ENCODE results near the gene KCTD13. TPM values are rescaled to one million over a fixed set of nuclear protein-coding genes. Genes with fewer than 3 reads are reported as not detected.
A peak's percentile ranks its signal among the peaks of the same experiment; 100 is the strongest.

Gene KCTD13
- total and polyA plus RNA-seq, 4 donors = 15.0 to 26.2 (median 16.5) TPM

GRCh38 chr16:29878172-29878571 is 47.9 kb downstream of the KCTD13 start:
- WGBS, 2 donors = 87 to 91% methylated on average over 14 of the region's 14 CpGs
- ATAC-seq (ENCODE audit: insufficient read depth, low FRiP score) (no peak), DNase-seq (no peak)
- H3K4me1 ChIP-seq (ENCODE audit: control insufficient read depth in 5 of 5, insufficient read depth in 5 of 5, low read length in 5 of 5) = peaks cover 0 to 7% (median 0%) of the 10 kb centered on the region in 5 donors
- H3K27ac ChIP-seq (ENCODE audit: low read depth in 1 of 2, low read length in 1 of 2) = no peak overlapping the region
- no peak for TF ChIP-seq CTCF (IDR thresholded peaks at IDR 0.05; ENCODE audit: control extremely low read depth, extremely low read depth)
- no peak overlapping the region for H3K9ac ChIP-seq (ENCODE audit: insufficient read depth in 1 of 2, low read length in 2 of 2)
- peaks cover 0 to 6% (median 0%) of the 10 kb centered on the region in 4 donors for H3K9me3 ChIP-seq (ENCODE audit: control insufficient read depth in 4 of 4, insufficient read depth in 3 of 4, low read length in 3 of 4)
- H3K36me3 ChIP-seq (ENCODE audit: control insufficient read depth in 4 of 4, insufficient read depth in 4 of 4, low read length in 4 of 4) = no peaks in the 10 kb centered on the region
- peaks cover 4 to 33% (median 27%) of the 10 kb centered on the region in 3 donors for H3K27me3 ChIP-seq (ENCODE audit: control insufficient read depth in 3 of 3, insufficient read depth in 3 of 3, low read length in 2 of 3)
- no peak overlapping the region for H3K4me3 ChIP-seq

GRCh38 chr16:29877266-29877961 is 48.6 kb downstream of the KCTD13 start:
- Histone ChIP-seq H3K27ac (ENCODE audit: low read depth in 1 of 2, low read length in 1 of 2) (no peak overlapping the region), H3K4me3 (no peak overlapping the region), H3K36me3 (ENCODE audit: control insufficient read depth in 4 of 4, insufficient read depth in 4 of 4, low read length in 4 of 4) (no peaks in the 10 kb centered on the region), H3K4me1 (ENCODE audit: control insufficient read depth in 5 of 5, insufficient read depth in 5 of 5, low read length in 5 of 5) (peaks cover 0 to 5% (median 0%) of the 10 kb centered on the region in 5 donors), H3K9me3 (ENCODE audit: control insufficient read depth in 4 of 4, insufficient read depth in 3 of 4, low read length in 3 of 4) (peaks cover 0 to 6% (median 0%) of the 10 kb centered on the region in 4 donors), H3K27me3 (ENCODE audit: control insufficient read depth in 3 of 3, insufficient read depth in 3 of 3, low read length in 2 of 3) (peaks cover 4 to 33% (median 27%) of the 10 kb centered on the region in 3 donors), H3K9ac (ENCODE audit: insufficient read depth in 1 of 2, low read length in 2 of 2) (no peak overlapping the region)
- DNase-seq = peak in 2 of 3 donors; percentile 11 to 12
- no peak for TF ChIP-seq CTCF (IDR thresholded peaks at IDR 0.05; ENCODE audit: control extremely low read depth, extremely low read depth)
- ATAC-seq (ENCODE audit: insufficient read depth, low FRiP score) = peak; percentile 81
- 16 to 21% methylated on average over 24 to 28 of the region's 28 CpGs for WGBS, 2 donors

GRCh38 chr16:29876594-29877249 is 49.3 kb downstream of the KCTD13 start:
- Histone ChIP-seq H3K27me3 (ENCODE audit: control insufficient read depth in 3 of 3, insufficient read depth in 3 of 3, low read length in 2 of 3) (peaks cover 4 to 33% (median 27%) of the 10 kb centered on the region in 3 donors), H3K36me3 (ENCODE audit: control insufficient read depth in 4 of 4, insufficient read depth in 4 of 4, low read length in 4 of 4) (no peaks in the 10 kb centered on the region), H3K9ac (ENCODE audit: insufficient read depth in 1 of 2, low read length in 2 of 2) (no peak overlapping the region), H3K4me3 (no peak overlapping the region), H3K4me1 (ENCODE audit: control insufficient read depth in 5 of 5, insufficient read depth in 5 of 5, low read length in 5 of 5) (peaks cover 0 to 5% (median 0%) of the 10 kb centered on the region in 5 donors), H3K9me3 (ENCODE audit: control insufficient read depth in 4 of 4, insufficient read depth in 3 of 4, low read length in 3 of 4) (peaks cover 0 to 6% (median 0%) of the 10 kb centered on the region in 4 donors), H3K27ac (ENCODE audit: low read depth in 1 of 2, low read length in 1 of 2) (no peak overlapping the region)
- WGBS, 2 donors = 7 to 8% methylated on average over 32 to 45 of the region's 45 CpGs
- ATAC-seq (ENCODE audit: insufficient read depth, low FRiP score) = no peak
- TF ChIP-seq CTCF (IDR thresholded peaks at IDR 0.05; ENCODE audit: control extremely low read depth, extremely low read depth) = no peak
- DNase-seq = no peak

All from lung (tissue), 12 donors.